Measurements from ENCODE around the gene ATP8B1.

- no peak for TF ChIP-seq POLR2A (IDR thresholded peaks at IDR 0.05; ENCODE audit: low read depth, low read length)
- TF ChIP-seq BHLHE40 (IDR thresholded peaks at IDR 0.05; ENCODE audit: low read depth, low read length) = no peak
- TF ChIP-seq CTCF (conservative IDR thresholded peaks at IDR 0.05; ENCODE audit: low read depth, low read length) = no peak
- TF ChIP-seq MXI1 (IDR thresholded peaks at IDR 0.05; ENCODE audit: borderline replicate concordance, low read depth, low read length) = no peak
- TF ChIP-seq RAD21 (IDR thresholded peaks at IDR 0.05; ENCODE audit: low read length) = no peak
- no peak for TF ChIP-seq NFE2L2 (IDR thresholded peaks at IDR 0.05; ENCODE audit: low read depth, low read length)
- TF ChIP-seq MAZ (IDR thresholded peaks at IDR 0.05; ENCODE audit: borderline replicate concordance, low read depth, low read length) = no peak
- no peak for TF ChIP-seq CEBPB (IDR thresholded peaks at IDR 0.05; ENCODE audit: low read depth, low read length)
- TF ChIP-seq RFX5 (IDR thresholded peaks at IDR 0.05; ENCODE audit: low read depth, low read length) = no peak
- no peak for TF ChIP-seq USF2 (IDR thresholded peaks at IDR 0.05; ENCODE audit: low read depth, low read length)
These were observed 88.0 kb downstream of the ATP8B1 start for GRCh38 chr18:57715073-57715472.
